MV-4-11 (cell line): ENCODE data around the gene NFATC2.

ENCODE experiments used
- DNase-seq: peaks from one replicate; lab custom pipeline; 2025; lab: John Stamatoyannopoulos, UW

NFATC2 gene

GRCh38 chr20:51412951-51413481 is 129.5 kb downstream of the NFATC2 start:
- no peak for DNase-seq

- peak; percentile 37 for DNase-seq
These were observed 130.1 kb downstream of the NFATC2 start for GRCh38 chr20:51412333-51412871.

GRCh38 chr20:51411870-51412269 is 130.6 kb downstream of the NFATC2 start:
- no peak for DNase-seq

- DNase-seq = no peak
These were observed 131.8 kb downstream of the NFATC2 start for GRCh38 chr20:51410586-51411325.

- no peak for DNase-seq
These were observed 133.2 kb downstream of the NFATC2 start for GRCh38 chr20:51409192-51409880.

GRCh38 chr20:51404297-51405060 is 138.0 kb downstream of the NFATC2 start:
- DNase-seq = peak; percentile 96

- DNase-seq = no peak
These were observed 138.9 kb downstream of the NFATC2 start for GRCh38 chr20:51403466-51404220.

GRCh38 chr20:51402201-51402600 is 140.3 kb downstream of the NFATC2 start:
- DNase-seq = peak; percentile 63

GRCh38 chr20:51401496-51401895 is 141.0 kb downstream of the NFATC2 start:
- DNase-seq = no peak

- peak; percentile 70 for DNase-seq
These were observed 142.2 kb downstream of the NFATC2 start for GRCh38 chr20:51400051-51400926.

- no peak for DNase-seq
These were observed 143.3 kb downstream of the NFATC2 start for GRCh38 chr20:51399006-51399890.

- no peak for DNase-seq
These were observed 144.0 kb downstream of the NFATC2 start for GRCh38 chr20:51398552-51398951.

- no peak for DNase-seq
These were observed 144.4 kb downstream of the NFATC2 start for GRCh38 chr20:51398083-51398482.

GRCh38 chr20:51397137-51397536 is 145.4 kb downstream of the NFATC2 start:
- DNase-seq = no peak

- DNase-seq = no peak
These were observed 146.1 kb downstream of the NFATC2 start for GRCh38 chr20:51396365-51396909.

GRCh38 chr20:51394706-51395105 is 147.8 kb downstream of the NFATC2 start:
- DNase-seq = no peak

- DNase-seq = no peak
These were observed 148.9 kb downstream of the NFATC2 start for GRCh38 chr20:51393571-51393970.

- no peak for DNase-seq
These were observed 149.8 kb downstream of the NFATC2 start for GRCh38 chr20:51392614-51393186.

GRCh38 chr20:51391926-51392325 is 150.6 kb downstream of the NFATC2 start:
- no peak for DNase-seq
